Small intestine (tissue), 7 donors: ENCODE data around the gene FTO. TPM values are rescaled to one million over a fixed set of nuclear protein-coding genes. Genes with fewer than 3 reads are reported as not detected.

Experiments used
- DNase-seq, 2 donors: peaks; one replicate each; pipeline versions ENCODE4 v3.0.0 to v3.0.0-alpha.2; 2013
- FAIRE-seq: peaks from 2 replicates; lab custom pipeline; 2012; peaks lifted over from hg19 to GRCh38; lab: Jason Lieb, UNC
- H3K27ac ChIP-seq, 3 donors: one replicate each; pipeline ENCODE4 v1.5.1; 2013; ENCODE audit warnings: low read length in 2 of 3, mild to moderate bottlenecking in 2 of 3, control low read depth in 1 of 3, inconsistent platforms in 1 of 3, low read depth in 1 of 3, moderate library complexity in 1 of 3
- H3K27me3 ChIP-seq, 3 donors: one replicate each; pipeline ENCODE4 v1.6.1; 2013; ENCODE audit warnings: low read length in 3 of 3, inconsistent platforms in 1 of 3; ENCODE audit not compliant: control insufficient read depth in 3 of 3, insufficient read depth in 3 of 3
- H3K36me3 ChIP-seq, 3 donors: one replicate each; pipeline ENCODE4 v1.6.1; 2013; ENCODE audit warnings: low read length in 3 of 3, inconsistent platforms in 1 of 3, low read depth in 1 of 3, mild to moderate bottlenecking in 1 of 3, moderate library complexity in 1 of 3; ENCODE audit not compliant: control insufficient read depth in 3 of 3, insufficient read depth in 2 of 3
- H3K4me1 ChIP-seq, 3 donors: one replicate each; pipeline ENCODE4 v1.6.1; 2013; ENCODE audit warnings: low read length in 2 of 3, inconsistent platforms in 1 of 3, low read depth in 1 of 3, mild to moderate bottlenecking in 1 of 3, moderate library complexity in 1 of 3; ENCODE audit not compliant: control insufficient read depth in 3 of 3, insufficient read depth in 2 of 3
- H3K4me3 ChIP-seq, 3 donors: one replicate each; pipeline ENCODE4 v1.5.1; 2013; ENCODE audit warnings: low read length in 3 of 3, control low read depth in 1 of 3, inconsistent platforms in 1 of 3, low read depth in 1 of 3, mild to moderate bottlenecking in 1 of 3, moderate library complexity in 1 of 3
- H3K9me3 ChIP-seq, 2 donors: one replicate each; pipeline ENCODE4 v1.6.1; 2013; ENCODE audit warnings: low read depth in 1 of 2, low read length in 1 of 2; ENCODE audit not compliant: control insufficient read depth in 2 of 2, insufficient read depth in 1 of 2
- WGBS, 3 donors: extraction: QIAGEN DNeasy Blood & Tissue Kit; methylation state at CpG; one replicate each; pipeline ENCODE4 v1.1.7; 2013; 5-methylcytosine and 5-hydroxymethylcytosine counted together
- polyA plus RNA-seq, 4 donors: library from polyadenylated mRNA; stranded (reverse) in 3 of 4; unstranded in 1 of 4; fragments of 200-250 nt in 3 of 4; fragments of 120-200 nt in 1 of 4; gene quantifications; one replicate each; pipeline versions ENCODE4 v1.2.1 to v1.2.3, GENCODE V29; 2013
- donor health status: healthy with polysubstance abuse.
- donor health status: control.
- donor health status: control.
- donor health status: Bipolar disorder and iron deficiency.
- donor health status: healthy.

FTO gene
- polyA plus RNA-seq, 4 donors: 5.4 to 36.8 (median 12.2) TPM

GRCh38 chr16:54120846-54121480, 417.0 kb downstream of the FTO start:
- peaks cover 0 to 4% (median 0%) of the 10 kb centered on the region in 3 donors for H3K36me3 ChIP-seq
- FAIRE-seq: no peak

DNA sequence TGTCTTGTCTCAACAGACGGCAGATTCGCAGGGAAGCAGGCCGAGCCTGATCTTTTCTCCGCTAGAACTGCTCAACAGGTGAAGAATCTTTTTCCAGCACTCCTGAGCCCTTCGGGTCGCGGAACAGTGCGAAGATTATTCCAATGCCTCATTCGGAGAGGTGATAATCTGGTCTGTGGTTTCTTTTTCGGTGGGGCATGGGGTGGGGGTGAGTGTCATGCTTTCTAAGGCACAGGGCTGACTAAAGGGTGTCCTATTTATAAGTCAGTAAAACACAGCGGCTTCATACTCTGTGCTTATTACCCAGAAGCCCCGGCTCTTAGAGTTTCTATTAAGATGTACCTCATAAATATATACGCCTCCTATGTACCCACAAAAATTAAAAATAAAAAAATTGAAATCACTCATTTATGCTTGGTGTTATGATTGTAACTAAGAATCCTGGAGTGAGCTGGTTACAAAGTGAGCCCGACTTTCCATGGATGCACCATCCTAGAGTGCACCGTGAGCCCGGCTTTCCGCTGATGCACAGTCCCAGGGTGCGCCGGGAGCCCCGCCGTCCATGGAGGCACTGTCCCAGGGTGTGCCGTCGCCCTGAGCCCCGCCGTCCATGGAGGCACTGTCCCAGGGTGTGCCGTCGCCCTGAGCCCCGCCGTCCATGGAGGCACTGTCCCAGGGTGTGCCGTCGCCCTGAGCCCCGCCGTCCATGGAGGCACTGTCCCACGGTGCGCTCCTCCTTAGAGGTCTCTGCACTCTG, 417.8 kb downstream of the FTO start:
- Histone ChIP-seq H3K4me1 (no peaks in the 10 kb centered on the region), H3K27me3 (no peaks in the 10 kb centered on the region), H3K9me3 (no peaks in the 10 kb centered on the region), H3K27ac (no peak overlapping the region), H3K36me3 (peaks cover 0 to 2% (median 0%) of the 10 kb centered on the region in 3 donors), H3K4me3 (no peak overlapping the region)
- FAIRE-seq (no peak), DNase-seq (no peak)
- 96 to 97% (median 97%) methylated on average over 29 to 35 of the region's 35 CpGs for WGBS, 3 donors

More at GRCh38 chr16:54120846-54121480, 417.0 kb downstream of the FTO start:
- no peak for DNase-seq
- no peaks in the 10 kb centered on the region for H3K4me1 ChIP-seq
- no peak overlapping the region for H3K27ac ChIP-seq
- H3K4me3 ChIP-seq: no peak overlapping the region
- H3K9me3 ChIP-seq: no peaks in the 10 kb centered on the region
- no peaks in the 10 kb centered on the region for H3K27me3 ChIP-seq
- 84 to 91% (median 88%) methylated on average over 8 of the region's 8 CpGs for WGBS, 3 donors

- 65 to 89% (median 77%) methylated on average over 4 of the region's 4 CpGs for WGBS, 3 donors
- Histone ChIP-seq H3K27ac (no peak overlapping the region), H3K36me3 (no peaks in the 10 kb centered on the region), H3K4me1 (no peaks in the 10 kb centered on the region), H3K9me3 (no peaks in the 10 kb centered on the region), H3K27me3 (no peaks in the 10 kb centered on the region), H3K4me3 (no peak overlapping the region)
- DNase-seq: no peak
- FAIRE-seq: no peak
These were observed 419.8 kb downstream of the FTO start for GRCh38 chr16:54123766-54124165.

DNA sequence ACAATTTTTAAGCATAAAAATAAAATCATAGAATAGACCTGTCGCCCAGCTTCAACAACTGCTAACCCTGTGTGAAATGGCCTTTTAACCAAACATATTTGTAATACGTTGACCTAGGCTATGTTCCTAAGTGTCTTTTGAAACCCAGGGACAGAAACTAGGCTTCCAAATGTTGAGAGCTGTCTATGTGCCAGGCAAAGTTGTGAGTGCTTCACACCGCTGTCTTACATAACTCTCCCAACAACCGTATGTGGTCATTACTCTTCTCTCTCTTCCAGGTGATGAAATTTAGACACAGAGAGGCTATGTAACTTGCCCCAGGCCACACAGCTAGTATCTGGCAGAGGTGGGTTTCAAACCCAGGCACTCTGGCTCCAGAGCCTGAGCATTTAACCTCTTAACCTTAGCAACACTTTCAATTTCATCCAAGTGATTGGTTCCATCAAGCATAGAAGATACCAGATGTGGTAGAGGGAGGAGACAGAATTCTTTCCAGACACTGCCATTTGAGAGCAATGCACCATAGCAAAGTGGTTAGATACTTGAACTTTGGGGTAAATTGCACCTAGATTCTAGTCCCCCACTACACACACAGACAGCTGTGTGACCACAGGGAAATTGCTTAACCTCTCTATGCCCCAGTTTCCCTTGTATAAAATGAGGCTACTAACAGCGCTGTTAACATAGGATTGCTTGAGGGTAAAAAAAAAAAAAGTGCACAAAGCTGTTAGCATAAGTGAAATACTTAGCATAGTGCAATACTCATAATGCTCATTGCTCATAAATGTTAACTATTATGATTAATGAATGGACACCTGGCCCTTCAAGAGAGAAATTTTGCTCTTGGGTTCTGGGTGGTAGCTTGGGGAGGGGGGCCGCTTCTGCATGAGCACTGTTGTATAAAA, 422.0 kb downstream of the FTO start:
- no peak overlapping the region for H3K4me3 ChIP-seq
- H3K9me3 ChIP-seq: no peaks in the 10 kb centered on the region
- no peak overlapping the region for H3K27ac ChIP-seq
- DNase-seq (no peak), FAIRE-seq (no peak)
- H3K27me3 ChIP-seq: no peaks in the 10 kb centered on the region
- H3K4me1 ChIP-seq: no peaks in the 10 kb centered on the region
- no peaks in the 10 kb centered on the region for H3K36me3 ChIP-seq
- 85 to 87% (median 86%) methylated on average over 6 of the region's 6 CpGs for WGBS, 3 donors

DNA sequence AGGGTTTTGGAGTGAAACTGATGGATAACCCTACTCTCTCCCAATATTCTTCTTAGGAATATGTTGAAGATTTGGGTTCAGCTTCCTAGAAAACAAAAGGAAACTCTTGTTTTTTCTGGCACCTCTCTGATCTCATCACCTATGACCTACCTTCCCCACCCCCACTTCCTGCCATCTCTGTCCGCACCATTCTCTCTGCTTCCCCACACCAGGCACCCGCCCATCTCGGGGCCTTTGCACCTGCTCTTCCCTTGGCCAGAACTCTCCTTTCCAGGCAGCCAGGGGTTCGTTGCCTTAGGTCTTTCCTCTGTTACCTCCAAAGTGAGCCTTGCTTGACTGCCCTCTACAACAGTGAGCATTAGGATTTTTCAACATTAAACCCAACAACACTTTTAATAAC, 423.0 kb downstream of the FTO start:
- no peaks in the 10 kb centered on the region for H3K4me1 ChIP-seq
- no peaks in the 10 kb centered on the region for H3K27me3 ChIP-seq
- WGBS, 3 donors: 56 to 65% (median 64%) methylated on average over 4 of the region's 4 CpGs
- no peaks in the 10 kb centered on the region for H3K9me3 ChIP-seq
- no peak overlapping the region for H3K27ac ChIP-seq
- no peak for FAIRE-seq
- DNase-seq: no peak
- H3K4me3 ChIP-seq: no peak overlapping the region
- no peaks in the 10 kb centered on the region for H3K36me3 ChIP-seq

DNA sequence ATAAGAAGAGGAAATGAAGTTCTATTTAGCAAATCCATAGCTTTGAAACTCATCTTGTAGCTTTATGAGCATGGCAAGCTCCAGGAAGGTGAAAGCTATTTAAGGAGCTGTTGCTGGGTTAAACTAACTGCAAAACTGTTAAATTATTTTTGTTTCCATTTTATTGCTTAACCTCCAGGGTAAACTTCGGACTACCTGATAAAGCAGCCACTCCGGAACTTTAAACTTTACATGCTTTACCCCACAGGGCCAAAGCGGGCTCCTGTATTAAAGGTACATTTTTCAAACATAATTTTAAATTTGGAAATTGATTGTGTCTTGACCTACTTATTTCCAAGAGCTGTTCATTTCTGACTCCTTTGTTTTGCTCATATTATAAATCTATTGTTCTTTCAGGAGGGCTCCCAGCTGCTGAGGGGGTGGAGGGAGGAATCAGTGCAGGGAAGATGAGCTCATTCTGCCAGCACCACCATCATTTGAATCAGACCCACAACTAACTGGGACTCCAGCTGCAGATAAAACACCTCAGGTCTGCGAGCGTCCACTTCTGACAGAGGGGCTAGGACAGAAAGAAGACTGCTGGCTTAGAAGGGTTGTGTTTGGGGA, 424.8 kb downstream of the FTO start:
- WGBS, 3 donors: 37 to 73% (median 48%) methylated on average over 5 of the region's 5 CpGs

DNA sequence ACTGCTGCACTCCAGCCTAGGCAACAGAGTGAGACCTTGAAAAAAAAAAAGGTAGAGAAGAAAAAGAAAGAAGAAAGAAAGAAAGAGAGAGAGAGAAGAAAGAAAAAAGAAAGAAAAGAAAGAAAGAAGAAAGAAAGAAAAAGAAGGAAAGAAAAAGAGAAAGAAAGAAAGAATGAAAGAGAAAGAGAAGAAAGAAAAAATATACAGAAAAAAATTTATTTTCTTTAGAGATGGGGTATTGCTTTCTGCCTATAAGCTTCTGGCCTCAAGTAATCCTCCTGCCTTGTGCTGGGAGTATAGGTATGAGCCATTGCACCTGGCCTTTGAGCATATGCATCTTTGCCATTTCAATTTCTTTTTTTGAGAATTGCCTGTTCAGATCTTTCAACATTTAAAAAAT, 425.9 kb downstream of the FTO start:
- no peaks in the 10 kb centered on the region for H3K27me3 ChIP-seq
- no peaks in the 10 kb centered on the region for H3K36me3 ChIP-seq
- FAIRE-seq: no peak
- DNase-seq: no peak
- H3K4me3 ChIP-seq: no peak overlapping the region
- no peak overlapping the region for H3K27ac ChIP-seq
- H3K4me1 ChIP-seq: no peaks in the 10 kb centered on the region
- H3K9me3 ChIP-seq: no peaks in the 10 kb centered on the region

More for the DNA sequence above, 424.8 kb downstream of the FTO start:
- no peaks in the 10 kb centered on the region for H3K27me3 ChIP-seq
- no peak overlapping the region for H3K27ac ChIP-seq
- DNase-seq (no peak), FAIRE-seq (no peak)
- H3K4me1 ChIP-seq: no peaks in the 10 kb centered on the region
- H3K4me3 ChIP-seq: no peak overlapping the region
- no peaks in the 10 kb centered on the region for H3K36me3 ChIP-seq
- H3K9me3 ChIP-seq: no peaks in the 10 kb centered on the region
